ENCODE measurements around the gene SOAT2. TPM values are rescaled to one million over a fixed set of nuclear protein-coding genes. Genes with fewer than 3 reads are reported as not detected.
A peak's percentile ranks its signal among the peaks of the same experiment; 100 is the strongest.

SOAT2 gene
- total RNA-seq, 1 donor: not detected

DNA sequence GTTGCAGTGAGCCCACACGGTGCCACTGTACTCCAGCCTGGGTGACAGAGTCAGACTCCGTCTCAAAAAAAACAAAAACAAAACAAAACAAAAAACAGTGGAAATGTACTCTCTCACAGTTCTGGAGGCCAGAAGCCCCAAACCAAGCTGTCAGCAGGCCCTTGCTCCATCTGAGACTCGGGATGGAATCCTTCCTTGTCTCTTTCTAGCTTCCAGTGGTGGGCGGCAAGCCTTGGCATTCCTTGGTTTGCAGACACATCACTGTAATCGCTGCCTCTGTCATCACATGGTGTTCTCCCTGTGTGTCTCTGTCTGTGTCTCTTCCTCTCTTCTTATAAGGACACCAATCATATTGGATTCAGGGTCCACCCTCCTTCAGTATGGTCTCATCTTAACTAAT is 47.0 kb upstream of the SOAT2 start:
- peak; percentile 58 for DNase-seq (ENCODE audit: insufficient read length, low spot score, missing footprints)
- peaks cover 64% of the 10 kb centered on the region for H3K36me3 ChIP-seq (ENCODE audit: insufficient read depth, low read length)
- H3K79me2 ChIP-seq (ENCODE audit: insufficient read depth, low read length): peaks cover 13% of the 10 kb centered on the region
- H3K4me3 ChIP-seq (ENCODE audit: insufficient read depth, low read length): no peak overlapping the region
- no peak overlapping the region for H3K4me2 ChIP-seq (ENCODE audit: insufficient read depth, low read length)
- peaks cover 44% of the 10 kb centered on the region for H3K4me1 ChIP-seq (ENCODE audit: insufficient read depth, low read length)
- peak overlapping the region; percentile 41 for H3K27ac ChIP-seq (ENCODE audit: low read depth, low read length)
- TF ChIP-seq, protein P1, sequence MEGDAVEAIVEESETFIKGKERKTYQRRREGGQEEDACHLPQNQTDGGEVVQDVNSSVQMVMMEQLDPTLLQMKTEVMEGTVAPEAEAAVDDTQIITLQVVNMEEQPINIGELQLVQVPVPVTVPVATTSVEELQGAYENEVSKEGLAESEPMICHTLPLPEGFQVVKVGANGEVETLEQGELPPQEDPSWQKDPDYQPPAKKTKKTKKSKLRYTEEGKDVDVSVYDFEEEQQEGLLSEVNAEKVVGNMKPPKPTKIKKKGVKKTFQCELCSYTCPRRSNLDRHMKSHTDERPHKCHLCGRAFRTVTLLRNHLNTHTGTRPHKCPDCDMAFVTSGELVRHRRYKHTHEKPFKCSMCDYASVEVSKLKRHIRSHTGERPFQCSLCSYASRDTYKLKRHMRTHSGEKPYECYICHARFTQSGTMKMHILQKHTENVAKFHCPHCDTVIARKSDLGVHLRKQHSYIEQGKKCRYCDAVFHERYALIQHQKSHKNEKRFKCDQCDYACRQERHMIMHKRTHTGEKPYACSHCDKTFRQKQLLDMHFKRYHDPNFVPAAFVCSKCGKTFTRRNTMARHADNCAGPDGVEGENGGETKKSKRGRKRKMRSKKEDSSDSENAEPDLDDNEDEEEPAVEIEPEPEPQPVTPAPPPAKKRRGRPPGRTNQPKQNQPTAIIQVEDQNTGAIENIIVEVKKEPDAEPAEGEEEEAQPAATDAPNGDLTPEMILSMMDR (IDR thresholded peaks at IDR 0.05; ENCODE audit: extremely low read depth, low read depth, low read length): no peak
- no peak overlapping the region for H2AFZ ChIP-seq (ENCODE audit: low read length)
- H3K27me3 ChIP-seq (ENCODE audit: insufficient read depth, low read length): no peaks in the 10 kb centered on the region
- peaks cover 10% of the 10 kb centered on the region for H4K20me1 ChIP-seq (ENCODE audit: insufficient read depth, low read length)
- H3K9me3 ChIP-seq (ENCODE audit: low read depth, low read length): no peaks in the 10 kb centered on the region

DNA sequence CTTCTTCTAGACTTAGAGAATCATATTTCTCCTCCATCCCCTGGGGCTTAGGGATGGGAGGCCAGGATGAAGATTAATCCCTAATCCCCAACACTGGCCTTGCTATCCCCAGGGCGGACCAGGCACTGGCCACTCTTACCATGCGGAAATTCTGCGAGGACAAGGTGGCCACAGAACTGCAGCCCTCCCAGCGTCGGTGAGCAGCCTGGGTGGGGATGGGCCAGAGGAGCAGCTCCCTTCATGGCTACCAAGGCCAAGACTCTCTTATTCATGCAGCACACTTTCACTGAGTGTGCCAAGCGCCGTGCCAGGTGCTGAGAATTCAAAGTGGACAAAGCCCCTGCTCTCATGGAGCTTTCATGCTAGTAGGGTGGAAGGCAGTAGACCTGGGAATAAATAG is 46.4 kb upstream of the SOAT2 start:
- Histone ChIP-seq H3K27me3 (ENCODE audit: insufficient read depth, low read length) (no peaks in the 10 kb centered on the region), H3K36me3 (ENCODE audit: insufficient read depth, low read length) (peaks cover 68% of the 10 kb centered on the region), H3K4me1 (ENCODE audit: insufficient read depth, low read length) (peaks cover 38% of the 10 kb centered on the region), H4K20me1 (ENCODE audit: insufficient read depth, low read length) (peaks cover 14% of the 10 kb centered on the region), H3K9me3 (ENCODE audit: low read depth, low read length) (no peaks in the 10 kb centered on the region), H2AFZ (ENCODE audit: low read length) (no peak overlapping the region), H3K79me2 (ENCODE audit: insufficient read depth, low read length) (peaks cover 9% of the 10 kb centered on the region), H3K4me2 (ENCODE audit: insufficient read depth, low read length) (no peak overlapping the region), H3K4me3 (ENCODE audit: insufficient read depth, low read length) (no peak overlapping the region), H3K27ac (ENCODE audit: low read depth, low read length) (peak overlapping the region; percentile 41)
- TF ChIP-seq, protein P1 (IDR thresholded peaks at IDR 0.05; ENCODE audit: extremely low read depth, low read depth, low read length): no peak
- DNase-seq (ENCODE audit: insufficient read length, low spot score, missing footprints): no peak

DNA sequence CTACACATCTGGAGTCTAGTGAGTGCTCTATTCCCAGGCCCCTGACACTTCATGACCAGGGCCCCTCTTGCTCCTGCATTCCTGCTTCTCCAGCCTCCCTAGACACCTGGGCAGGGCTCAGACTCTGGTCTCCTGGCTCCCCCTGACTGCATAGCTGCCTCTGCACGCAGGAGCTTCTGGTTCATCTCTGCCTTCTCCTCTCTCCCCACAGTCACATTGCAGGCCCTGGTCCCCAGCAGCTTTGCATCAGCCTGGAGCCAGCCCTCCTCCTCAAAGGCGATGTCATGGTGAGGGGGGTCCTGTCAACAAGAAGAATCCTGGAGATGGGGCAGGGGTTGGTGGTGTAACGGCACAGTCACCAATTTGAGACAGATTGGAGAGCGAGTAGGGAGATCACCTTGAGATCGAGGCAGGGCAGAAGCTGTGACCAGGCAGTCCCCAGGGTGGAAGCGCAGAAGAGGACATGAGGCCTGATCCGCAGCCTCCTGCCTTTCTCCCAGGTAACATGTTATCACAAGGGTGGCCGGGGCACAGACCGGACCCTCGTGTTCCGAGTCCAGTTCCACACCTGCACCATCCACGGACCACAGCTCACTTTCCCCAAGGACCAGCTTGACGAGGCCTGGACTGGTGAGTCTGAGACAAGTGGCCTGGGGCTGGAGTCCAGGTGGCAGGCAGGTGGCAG is 45.3 kb upstream of the SOAT2 start:
- Histone ChIP-seq H3K4me1 (ENCODE audit: insufficient read depth, low read length) (peaks cover 35% of the 10 kb centered on the region), H3K79me2 (ENCODE audit: insufficient read depth, low read length) (no peaks in the 10 kb centered on the region), H3K36me3 (ENCODE audit: insufficient read depth, low read length) (peaks cover 77% of the 10 kb centered on the region), H3K4me3 (ENCODE audit: insufficient read depth, low read length) (no peak overlapping the region), H3K4me2 (ENCODE audit: insufficient read depth, low read length) (no peak overlapping the region), H3K9me3 (ENCODE audit: low read depth, low read length) (no peaks in the 10 kb centered on the region), H4K20me1 (ENCODE audit: insufficient read depth, low read length) (peaks cover 24% of the 10 kb centered on the region), H3K27ac (ENCODE audit: low read depth, low read length) (no peak overlapping the region), H3K27me3 (ENCODE audit: insufficient read depth, low read length) (no peaks in the 10 kb centered on the region), H2AFZ (ENCODE audit: low read length) (no peak overlapping the region)
- DNase-seq (ENCODE audit: insufficient read length, low spot score, missing footprints): peak; percentile 56
- TF ChIP-seq, protein P1 (IDR thresholded peaks at IDR 0.05; ENCODE audit: extremely low read depth, low read depth, low read length): no peak

DNA sequence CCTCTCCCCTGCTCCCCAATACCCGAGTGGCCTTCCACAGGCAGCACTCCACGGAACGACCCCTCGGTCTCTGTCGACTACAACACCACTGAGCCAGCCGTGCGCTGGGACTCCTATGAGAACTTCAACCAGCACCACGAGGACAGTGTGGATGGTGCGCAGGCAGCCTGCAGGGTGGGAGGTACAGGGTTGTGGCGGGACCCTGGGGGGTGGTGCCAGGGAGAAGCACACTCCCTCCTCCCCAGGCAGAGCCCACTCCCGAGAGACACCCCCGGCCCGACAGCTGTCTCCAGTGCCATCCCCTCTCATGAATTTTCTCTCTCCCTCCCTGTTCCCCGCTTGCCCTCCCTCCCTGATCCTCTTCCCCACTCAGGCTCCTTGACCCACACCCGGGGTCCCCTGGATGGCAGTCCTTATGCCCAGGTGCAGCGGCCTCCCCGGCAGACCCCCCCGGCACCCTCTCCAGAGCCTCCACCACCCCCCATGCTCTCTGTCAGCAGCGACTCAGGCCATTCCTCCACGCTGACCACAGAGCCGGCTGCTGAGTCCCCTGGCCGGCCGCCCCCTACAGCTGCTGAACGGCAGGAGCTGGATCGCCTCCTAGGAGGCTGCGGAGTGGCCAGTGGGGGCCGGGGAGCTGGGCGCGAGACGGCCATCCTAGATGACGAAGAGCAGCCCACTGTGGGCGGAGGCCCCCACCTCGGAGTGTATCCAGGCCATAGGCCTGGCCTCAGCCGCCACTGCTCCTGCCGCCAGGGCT is 44.4 kb upstream of the SOAT2 start:
- peaks cover 28% of the 10 kb centered on the region for H4K20me1 ChIP-seq (ENCODE audit: insufficient read depth, low read length)
- H3K36me3 ChIP-seq (ENCODE audit: insufficient read depth, low read length): peaks cover 77% of the 10 kb centered on the region
- peaks cover 34% of the 10 kb centered on the region for H3K4me1 ChIP-seq (ENCODE audit: insufficient read depth, low read length)
- H2AFZ ChIP-seq (ENCODE audit: low read length): no peak overlapping the region
- H3K79me2 ChIP-seq (ENCODE audit: insufficient read depth, low read length): no peaks in the 10 kb centered on the region
- no peaks in the 10 kb centered on the region for H3K9me3 ChIP-seq (ENCODE audit: low read depth, low read length)
- no peak overlapping the region for H3K27ac ChIP-seq (ENCODE audit: low read depth, low read length)
- DNase-seq (ENCODE audit: insufficient read length, low spot score, missing footprints): peak; percentile 79
- H3K4me2 ChIP-seq (ENCODE audit: insufficient read depth, low read length): no peak overlapping the region
- no peaks in the 10 kb centered on the region for H3K27me3 ChIP-seq (ENCODE audit: insufficient read depth, low read length)
- TF ChIP-seq, protein P1 (IDR thresholded peaks at IDR 0.05; ENCODE audit: extremely low read depth, low read depth, low read length): no peak
- H3K4me3 ChIP-seq (ENCODE audit: insufficient read depth, low read length): no peak overlapping the region
